RWPE1 (cell line): ENCODE measurements around the gene CEP68.

Source experiments
- CTCF ChIA-PET: fragments of 350-600 bp; sonication (Branson Sonifier 250); formaldehyde crosslinking; extraction: SDS; loops from one replicate; lab custom pipeline; 2021; lab: Yijun Ruan, JAX
- POLR2A ChIA-PET: fragments of 400-600 bp; formaldehyde crosslinking; extraction: SDS; loops from one replicate; lab custom pipeline; 2020; ENCODE audit warnings: antibody characterized with exemption; ENCODE audit not compliant: low non-redundant PET; lab: Yijun Ruan, JAX
- DNase-seq: peaks from one replicate; pipeline ENCODE4 v3.0.0; 2012; ENCODE audit warnings: low spot score
- H3K27ac ChIP-seq: fragments of 450-650 bp; 2 replicates; pipeline ENCODE4 v1.5.1; 2017
- TF ChIP-seq, protein P1 (sequence below): fragments of 450-650 bp; conservative IDR thresholded peaks from 2 replicates; pipeline ENCODE4 v1.5.1; 2017; ENCODE audit warnings: low read depth, mild to moderate bottlenecking

The CEP68 gene

DNA sequence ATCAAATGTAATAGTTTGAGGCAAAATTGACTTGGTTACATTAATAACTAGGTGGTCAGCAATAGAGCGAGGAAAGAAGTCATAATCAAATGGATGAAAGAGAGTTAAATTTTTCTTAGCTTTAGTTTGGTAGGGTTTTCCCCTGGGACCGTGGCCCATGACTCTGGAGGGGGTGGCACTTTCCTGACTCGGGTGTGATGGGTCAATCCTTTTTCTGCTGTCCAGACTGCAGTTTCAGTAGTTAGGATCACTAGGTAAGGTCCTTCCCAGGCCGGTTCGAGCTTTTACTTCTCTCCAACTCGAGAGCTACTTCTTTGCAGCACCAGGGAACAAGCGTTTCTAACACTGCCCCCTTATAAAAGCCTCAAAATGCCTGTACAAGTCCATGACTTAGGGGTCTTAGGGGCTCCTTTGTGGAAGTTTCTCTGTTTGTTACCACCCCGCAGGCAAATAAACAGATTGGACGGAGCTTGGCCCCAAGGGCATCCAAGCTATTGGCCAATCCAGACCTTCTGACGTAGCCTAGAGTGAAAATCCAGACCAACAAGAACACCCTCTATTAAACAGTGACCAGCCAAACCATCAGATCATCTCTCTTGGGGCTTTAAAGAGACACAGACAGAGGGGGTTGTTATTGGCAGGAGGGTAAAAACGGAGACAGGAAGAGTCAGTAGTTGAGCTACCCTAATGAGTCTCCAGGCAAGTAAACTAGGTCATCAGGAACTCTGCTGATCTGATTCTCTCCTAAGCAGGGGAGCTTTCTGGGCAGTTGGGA lies 9.4 kb upstream of the CEP68 start:
- H3K27ac ChIP-seq = no peak overlapping the region
- DNase-seq = no peak
- TF ChIP-seq, protein P1, sequence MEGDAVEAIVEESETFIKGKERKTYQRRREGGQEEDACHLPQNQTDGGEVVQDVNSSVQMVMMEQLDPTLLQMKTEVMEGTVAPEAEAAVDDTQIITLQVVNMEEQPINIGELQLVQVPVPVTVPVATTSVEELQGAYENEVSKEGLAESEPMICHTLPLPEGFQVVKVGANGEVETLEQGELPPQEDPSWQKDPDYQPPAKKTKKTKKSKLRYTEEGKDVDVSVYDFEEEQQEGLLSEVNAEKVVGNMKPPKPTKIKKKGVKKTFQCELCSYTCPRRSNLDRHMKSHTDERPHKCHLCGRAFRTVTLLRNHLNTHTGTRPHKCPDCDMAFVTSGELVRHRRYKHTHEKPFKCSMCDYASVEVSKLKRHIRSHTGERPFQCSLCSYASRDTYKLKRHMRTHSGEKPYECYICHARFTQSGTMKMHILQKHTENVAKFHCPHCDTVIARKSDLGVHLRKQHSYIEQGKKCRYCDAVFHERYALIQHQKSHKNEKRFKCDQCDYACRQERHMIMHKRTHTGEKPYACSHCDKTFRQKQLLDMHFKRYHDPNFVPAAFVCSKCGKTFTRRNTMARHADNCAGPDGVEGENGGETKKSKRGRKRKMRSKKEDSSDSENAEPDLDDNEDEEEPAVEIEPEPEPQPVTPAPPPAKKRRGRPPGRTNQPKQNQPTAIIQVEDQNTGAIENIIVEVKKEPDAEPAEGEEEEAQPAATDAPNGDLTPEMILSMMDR = no peak
- ChIA-PET POLR2A (no interaction called here), CTCF (no interaction called here)

GRCh38 chr2:65049010-65049639 lies 7.1 kb upstream of the CEP68 start:
- no peak for DNase-seq
- TF ChIP-seq, protein P1 = no peak
- ChIA-PET CTCF (interaction anchor here (0.6 kb wide), 2 partner anchors 77 to 206 kb away, joined by 3 to 6 read pairs; no protein-coding TSS in a partner anchor), POLR2A (no interaction called here)
- H3K27ac ChIP-seq = no peak overlapping the region

GRCh38 chr2:65050931-65051330 lies 5.3 kb upstream of the CEP68 start:
- POLR2A ChIA-PET = no interaction called here

DNA sequence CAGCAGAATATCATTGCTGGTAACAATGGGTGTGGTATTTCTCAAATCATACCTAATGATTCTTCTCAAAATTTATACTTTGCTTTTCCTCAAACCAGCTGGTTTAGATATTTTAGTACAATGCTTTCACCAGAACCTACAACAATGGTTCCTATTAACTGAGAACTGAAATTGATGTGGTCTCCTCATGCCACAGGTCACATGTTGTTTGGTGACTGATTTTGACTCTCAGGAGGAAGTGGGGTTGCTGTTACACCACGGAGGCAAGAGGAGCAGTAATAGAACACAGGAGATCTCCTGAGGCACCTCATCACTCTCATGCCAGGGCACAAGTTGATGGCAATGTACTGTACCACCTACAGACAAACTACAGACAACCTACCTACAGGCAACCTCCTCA lies 3.0 kb upstream of the CEP68 start:
- no peak overlapping the region for H3K27ac ChIP-seq
- POLR2A ChIA-PET = no interaction called here
- CTCF ChIA-PET = interaction anchor here (0.6 to 0.7 kb wide), 2 partner anchors 331 to 1574 kb away, joined by 3 to 5 read pairs; no protein-coding TSS in a partner anchor
- TF ChIP-seq, protein P1 = no peak
- DNase-seq = no peak

More at GRCh38 chr2:65050931-65051330, 5.3 kb upstream of the CEP68 start:
- CTCF ChIA-PET = interaction anchor here (0.6 to 0.7 kb wide), 2 partner anchors 133 to 537 kb away, joined by 3 read pairs; no protein-coding TSS in a partner anchor
- no peak overlapping the region for H3K27ac ChIP-seq
- TF ChIP-seq, protein P1 = no peak
- DNase-seq = no peak

- POLR2A ChIA-PET = no interaction called here
- CTCF ChIA-PET = interaction anchor here (0.6 to 1.2 kb wide), 4 partner anchors 10 to 432 kb away, joined by 3 to 6 read pairs (median 4); no protein-coding TSS in a partner anchor
- TF ChIP-seq, protein P1 = no peak
- DNase-seq = no peak
- H3K27ac ChIP-seq = no peak overlapping the region
These were observed 1.3 kb upstream of the CEP68 start for GRCh38 chr2:65054749-65055421.
